ACHN (cell line): ENCODE measurements around the gene NAALAD2.
"Not testable (repeated sequence)": the region's sequence is repeated elsewhere in the genome, so short reads cannot be mapped to it uniquely, and the experiment has no call there.

ENCODE experiments used
- DNase-seq: peaks from one replicate; pipeline ENCODE4 v3.0.0-alpha.2; 2015
- in situ Hi-C: cut with HindIII; loops from 2 replicates; pipeline ENCODE4 v1.10.0; 2017; ENCODE audit warnings: low sequenced_read_pairs, low pct_ligation_motif_present, low pct_unique_long_range_greater_than_20kb

Gene NAALAD2

DNA sequence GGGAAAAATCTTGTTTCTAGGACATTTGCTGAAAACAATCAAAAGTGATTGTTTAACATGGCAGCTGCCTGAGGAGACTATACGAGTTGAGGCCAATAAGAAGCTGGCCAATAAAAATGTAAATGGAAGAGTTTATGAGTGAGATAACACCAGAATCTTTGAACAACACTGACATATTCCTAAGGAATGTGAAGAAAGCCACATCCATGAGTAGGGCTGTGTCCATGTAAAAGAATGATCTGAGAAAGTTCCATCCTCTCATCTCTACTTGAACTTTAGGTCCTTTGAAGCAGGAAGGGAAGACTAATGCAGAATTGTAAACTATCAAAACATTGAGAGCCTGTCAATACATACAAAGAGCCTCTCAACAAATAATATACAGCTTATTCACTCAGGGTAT, 95.3 kb downstream of the NAALAD2 start:
- in situ Hi-C loops = no loop called here
- DNase-seq = peak; percentile 22

GRCh38 chr11:90234977-90235376, 100.5 kb downstream of the NAALAD2 start:
- no peak for DNase-seq
- in situ Hi-C loops = no loop called here

DNA sequence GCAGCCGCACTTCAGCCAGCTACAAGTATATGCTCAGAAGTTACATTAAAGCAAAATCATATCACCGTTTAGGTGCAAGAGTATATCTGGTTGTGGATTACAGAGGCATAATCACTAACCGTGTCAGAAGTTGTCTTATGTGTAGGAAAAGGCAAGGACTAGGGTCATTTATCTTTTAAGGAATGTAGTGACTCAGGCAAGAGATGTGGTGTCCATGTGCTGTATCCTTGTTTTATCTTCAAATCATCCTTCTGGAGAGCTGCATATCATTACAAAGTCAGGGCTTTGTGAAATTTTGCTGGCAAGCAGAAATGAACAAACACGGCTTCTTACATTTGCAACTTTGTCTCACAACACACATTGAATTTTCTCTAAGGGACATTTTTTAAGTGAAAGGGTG, 101.1 kb downstream of the NAALAD2 start:
- DNase-seq = no peak
- in situ Hi-C loops = no loop called here

DNA sequence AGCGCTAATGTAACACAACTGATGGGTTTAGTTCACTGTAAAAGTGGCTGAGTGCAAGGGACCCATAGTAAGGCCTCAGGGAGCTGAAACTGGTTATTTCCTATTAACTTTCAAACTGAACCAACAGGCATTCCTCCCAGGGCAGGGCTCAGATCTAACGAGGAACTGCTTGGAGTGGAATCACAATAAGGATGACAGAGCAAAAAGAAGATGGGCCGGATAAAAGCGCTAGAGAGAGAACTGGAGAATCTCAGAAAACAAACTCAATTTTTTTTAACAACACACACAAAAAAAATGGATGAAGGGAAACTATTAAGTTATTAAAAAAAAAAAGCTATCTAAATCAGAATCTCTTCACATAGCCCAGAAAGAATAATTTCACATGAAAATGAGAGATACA, 102.5 kb downstream of the NAALAD2 start:
- no peak for DNase-seq
- in situ Hi-C loops = no loop called here

- DNase-seq, in situ Hi-C loops: not testable (repeated sequence)
These were observed 105.6 kb downstream of the NAALAD2 start for GRCh38 chr11:90239967-90240636.

DNA sequence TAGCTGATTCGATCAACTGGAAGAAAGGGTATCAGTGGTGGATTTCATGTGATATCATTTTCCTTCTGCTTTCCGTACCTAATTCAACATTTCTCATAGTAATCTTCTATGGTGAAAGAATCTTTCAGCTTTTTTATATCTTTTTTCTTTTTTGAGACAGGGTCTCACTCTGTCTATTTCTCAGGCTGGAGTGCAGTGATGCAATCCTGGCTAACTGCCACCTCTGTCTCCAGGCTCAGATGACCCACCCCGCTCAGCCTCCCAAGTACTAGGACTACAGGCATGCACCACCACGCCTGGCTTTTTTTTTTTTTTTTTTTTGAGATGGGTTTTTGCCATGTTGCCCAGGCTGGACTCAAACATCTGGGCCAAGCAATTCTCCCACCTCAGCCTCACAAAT, 107.0 kb downstream of the NAALAD2 start:
- in situ Hi-C loops = no loop called here
- DNase-seq = no peak
